ENCODE data around the gene EFEMP2.

Gene EFEMP2

DNA sequence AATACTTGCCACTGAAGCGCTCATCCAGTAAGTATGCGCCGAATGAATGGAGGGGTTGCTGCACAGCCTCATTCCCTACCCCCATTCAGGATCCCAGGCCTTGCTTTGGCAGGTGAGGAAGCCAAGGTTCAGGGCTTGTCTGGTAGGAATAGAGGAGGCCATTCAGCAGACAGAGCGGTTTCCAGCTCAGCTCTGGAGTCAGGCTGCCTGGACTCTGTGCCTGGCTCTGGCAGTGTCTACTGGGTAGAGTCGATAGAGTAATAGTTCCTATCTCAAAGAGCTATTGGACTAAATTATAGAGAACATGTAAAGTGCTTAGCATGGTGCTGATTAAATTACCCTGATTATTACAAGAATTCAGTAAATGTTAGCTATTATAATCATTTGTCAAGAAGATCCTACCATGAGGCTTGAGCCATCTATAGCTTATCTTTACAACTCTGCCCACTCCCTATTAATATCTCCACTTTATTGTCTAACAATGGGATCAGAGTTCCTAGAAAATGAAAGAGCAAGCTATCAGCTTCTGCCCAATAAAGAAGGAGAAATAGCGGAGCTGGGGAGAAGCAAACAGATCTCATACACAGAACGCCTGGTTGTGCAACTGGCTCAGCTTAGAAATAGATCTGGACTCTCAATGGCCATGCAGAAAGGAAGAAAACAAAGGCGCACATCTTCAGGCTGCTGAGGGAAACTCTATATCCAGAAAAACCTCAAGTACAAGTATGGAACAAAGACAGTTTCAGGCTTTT, 45.4 kb downstream of the EFEMP2 start:
- no peak for DNase-seq (ENCODE audit: low read depth)

DNA sequence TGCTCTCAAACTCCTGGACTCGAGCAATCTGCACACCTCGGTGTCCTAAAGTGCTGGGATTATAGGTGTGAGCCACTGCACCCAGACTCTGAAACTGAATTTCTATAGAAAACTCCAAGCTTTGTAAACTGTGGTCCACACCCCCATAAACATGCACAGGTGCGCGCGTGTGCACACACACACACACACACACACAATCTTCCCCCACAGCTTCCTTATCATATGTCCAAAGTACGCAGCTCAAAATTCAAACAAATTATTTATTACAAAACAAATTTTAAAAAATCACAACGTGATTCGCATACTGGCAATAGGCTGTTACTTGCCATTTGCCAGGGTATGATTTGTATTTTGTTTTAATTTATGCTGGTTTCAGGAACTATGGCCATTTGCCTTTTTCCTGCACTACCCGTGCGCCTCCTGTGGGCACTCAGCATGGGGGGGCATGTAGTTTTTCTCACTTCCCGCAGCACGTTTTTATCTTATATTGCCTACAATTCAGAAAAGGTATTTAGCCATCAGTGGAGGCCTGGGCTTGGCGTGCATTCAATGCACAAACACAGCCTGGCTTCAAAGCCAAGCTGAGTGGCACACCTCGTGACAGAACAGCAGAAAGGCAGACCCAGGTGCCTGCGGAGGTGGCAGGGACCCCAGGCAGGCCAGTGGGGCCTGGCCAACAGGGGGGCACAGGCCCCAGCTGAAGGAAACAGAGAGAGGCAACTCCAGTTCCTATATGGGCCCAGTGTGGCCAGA, 49.6 kb downstream of the EFEMP2 start:
- DNase-seq (ENCODE audit: low read depth): peak; percentile 35

More for the DNA sequence above, 45.4 kb downstream of the EFEMP2 start:
- TF ChIP-seq, protein P1, sequence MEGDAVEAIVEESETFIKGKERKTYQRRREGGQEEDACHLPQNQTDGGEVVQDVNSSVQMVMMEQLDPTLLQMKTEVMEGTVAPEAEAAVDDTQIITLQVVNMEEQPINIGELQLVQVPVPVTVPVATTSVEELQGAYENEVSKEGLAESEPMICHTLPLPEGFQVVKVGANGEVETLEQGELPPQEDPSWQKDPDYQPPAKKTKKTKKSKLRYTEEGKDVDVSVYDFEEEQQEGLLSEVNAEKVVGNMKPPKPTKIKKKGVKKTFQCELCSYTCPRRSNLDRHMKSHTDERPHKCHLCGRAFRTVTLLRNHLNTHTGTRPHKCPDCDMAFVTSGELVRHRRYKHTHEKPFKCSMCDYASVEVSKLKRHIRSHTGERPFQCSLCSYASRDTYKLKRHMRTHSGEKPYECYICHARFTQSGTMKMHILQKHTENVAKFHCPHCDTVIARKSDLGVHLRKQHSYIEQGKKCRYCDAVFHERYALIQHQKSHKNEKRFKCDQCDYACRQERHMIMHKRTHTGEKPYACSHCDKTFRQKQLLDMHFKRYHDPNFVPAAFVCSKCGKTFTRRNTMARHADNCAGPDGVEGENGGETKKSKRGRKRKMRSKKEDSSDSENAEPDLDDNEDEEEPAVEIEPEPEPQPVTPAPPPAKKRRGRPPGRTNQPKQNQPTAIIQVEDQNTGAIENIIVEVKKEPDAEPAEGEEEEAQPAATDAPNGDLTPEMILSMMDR (IDR thresholded peaks at IDR 0.05; ENCODE audit: control insufficient read depth, extremely low read depth, insufficient read depth): no peak
- no peak overlapping the region for H3K4me3 ChIP-seq (ENCODE audit: low read depth, low read length)

DNA sequence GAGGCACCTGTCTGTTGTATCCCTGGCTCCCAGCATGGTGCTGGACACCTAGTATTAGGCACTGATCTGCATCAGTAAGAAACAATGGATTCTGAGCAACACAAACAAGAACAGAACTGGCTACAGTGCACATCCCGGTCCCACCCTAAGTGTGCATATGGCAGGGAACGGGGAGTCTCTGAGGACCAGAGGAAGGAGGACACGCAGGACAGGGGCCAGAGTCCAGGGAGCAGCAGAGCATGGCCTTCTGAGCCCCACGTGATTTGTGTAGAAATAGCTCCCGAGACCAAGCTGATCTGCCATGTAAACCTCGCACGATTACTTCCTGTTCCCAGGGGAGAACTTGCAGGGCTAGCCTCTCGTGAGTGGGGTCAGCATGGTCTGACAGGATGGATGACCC, 51.5 kb downstream of the EFEMP2 start:
- H3K4me3 ChIP-seq (ENCODE audit: low read depth, low read length): no peak overlapping the region
- TF ChIP-seq, protein P1 (IDR thresholded peaks at IDR 0.05; ENCODE audit: control insufficient read depth, extremely low read depth, insufficient read depth): no peak
- DNase-seq (ENCODE audit: low read depth): no peak

More for the DNA sequence above, 49.6 kb downstream of the EFEMP2 start:
- TF ChIP-seq, protein P1 (IDR thresholded peaks at IDR 0.05; ENCODE audit: control insufficient read depth, extremely low read depth, insufficient read depth): no peak
- no peak overlapping the region for H3K4me3 ChIP-seq (ENCODE audit: low read depth, low read length)

DNA sequence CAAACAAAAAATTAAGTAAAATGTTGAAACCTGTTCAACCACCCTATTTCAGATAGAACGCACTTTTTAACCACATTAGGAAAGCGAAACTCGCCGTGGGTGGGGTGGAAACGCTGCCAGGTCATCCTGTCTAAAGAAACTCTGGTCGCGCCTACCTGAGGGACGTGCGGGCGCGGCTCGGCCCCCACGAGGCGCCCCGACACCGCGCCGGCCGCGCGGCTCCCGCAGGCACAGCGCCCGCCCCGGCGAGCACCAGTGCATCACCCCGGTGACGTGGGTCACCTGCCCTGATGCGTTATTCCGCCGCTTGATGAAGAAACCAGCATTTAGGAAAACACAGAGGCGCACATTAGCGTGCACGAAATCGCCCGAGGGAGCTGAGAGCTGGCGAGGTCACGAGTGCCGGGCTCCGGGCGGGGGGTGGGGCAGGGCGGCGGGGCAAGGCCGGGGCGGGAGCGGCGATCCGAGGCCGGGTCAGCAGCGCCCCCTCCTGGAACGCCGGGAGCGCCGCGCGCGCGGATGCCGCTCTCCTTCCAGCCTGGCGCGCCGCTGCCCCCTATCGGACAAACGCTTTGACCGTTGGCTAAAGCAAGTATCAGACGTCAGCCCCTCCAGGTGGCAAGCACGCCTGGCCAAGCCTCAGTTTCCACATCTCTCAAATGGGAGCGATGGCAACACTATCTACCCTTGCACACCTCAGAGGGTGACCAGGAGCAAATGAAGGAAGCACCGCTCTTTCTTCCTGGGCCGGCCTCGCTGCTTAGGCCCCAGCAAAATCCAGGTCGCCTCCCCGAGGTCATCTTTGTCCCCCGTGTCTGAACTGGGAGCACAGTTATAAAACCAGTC, 54.5 kb downstream of the EFEMP2 start:
- DNase-seq (ENCODE audit: low read depth): peak; percentile 32
- peak overlapping the region; percentile 63 for H3K4me3 ChIP-seq (ENCODE audit: low read depth, low read length)
- TF ChIP-seq, protein P1 (IDR thresholded peaks at IDR 0.05; ENCODE audit: control insufficient read depth, extremely low read depth, insufficient read depth): peak; percentile 100

DNA sequence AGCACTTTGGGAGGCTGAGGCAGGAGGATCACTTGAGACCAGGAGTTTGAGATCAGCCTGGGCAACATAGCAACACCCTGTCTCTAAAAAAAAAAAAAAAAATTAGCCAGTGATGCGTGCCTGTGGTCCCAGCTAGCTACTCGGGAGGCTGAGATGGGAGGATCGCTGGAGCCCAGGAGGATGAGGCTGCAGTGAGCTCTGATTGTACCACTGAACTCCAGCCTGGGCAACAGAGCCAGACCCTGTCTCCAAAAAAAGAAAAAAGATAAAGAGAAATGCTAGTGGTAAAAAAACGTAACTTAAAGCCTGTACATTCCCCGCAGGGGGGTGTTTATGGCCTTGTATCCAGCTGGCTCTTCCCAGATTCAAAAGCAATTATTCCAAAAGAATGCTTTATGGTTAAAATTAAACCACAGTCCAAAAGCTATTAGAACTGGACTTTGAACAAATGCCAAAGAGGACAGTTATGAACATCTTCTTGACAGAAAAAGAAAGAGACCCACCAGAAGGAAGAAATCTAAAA, 55.2 kb downstream of the EFEMP2 start:
- TF ChIP-seq, protein P1 (IDR thresholded peaks at IDR 0.05; ENCODE audit: control insufficient read depth, extremely low read depth, insufficient read depth): no peak
- no peak for DNase-seq (ENCODE audit: low read depth)
- peak overlapping the region; percentile 63 for H3K4me3 ChIP-seq (ENCODE audit: low read depth, low read length)

DNA sequence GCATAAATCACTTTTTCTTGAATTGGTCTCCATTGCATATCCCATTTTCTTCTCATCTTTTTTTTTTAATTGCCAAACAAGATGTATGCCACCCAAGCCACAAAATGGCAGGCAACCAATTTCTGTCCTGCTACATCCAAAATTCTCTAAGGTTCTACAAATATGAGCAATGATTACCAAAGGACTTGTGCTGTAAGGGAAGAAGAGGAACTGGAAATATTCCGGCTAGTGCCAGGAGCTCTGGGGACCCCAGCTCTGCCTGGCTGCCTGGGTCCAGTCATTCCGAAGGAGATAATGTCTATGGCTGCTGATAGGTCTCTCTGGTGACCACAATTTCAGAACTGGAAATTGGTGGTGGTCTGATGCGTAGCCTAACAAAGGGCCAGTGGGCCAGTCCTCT, 55.9 kb downstream of the EFEMP2 start:
- no peak overlapping the region for H3K4me3 ChIP-seq (ENCODE audit: low read depth, low read length)
- DNase-seq (ENCODE audit: low read depth): no peak
- TF ChIP-seq, protein P1 (IDR thresholded peaks at IDR 0.05; ENCODE audit: control insufficient read depth, extremely low read depth, insufficient read depth): no peak

All from LNCaP clone FGC (cell line).